GM21786 (cell line): ENCODE results near the gene ASCL2.

Experiments used
- ATAC-seq: cut with Tn5 transposase; IDR thresholded peaks from one replicate; pipeline ENCODE4 v1.9.1; 2021; ENCODE audit not compliant: unreplicated experiment

The ASCL2 gene

DNA sequence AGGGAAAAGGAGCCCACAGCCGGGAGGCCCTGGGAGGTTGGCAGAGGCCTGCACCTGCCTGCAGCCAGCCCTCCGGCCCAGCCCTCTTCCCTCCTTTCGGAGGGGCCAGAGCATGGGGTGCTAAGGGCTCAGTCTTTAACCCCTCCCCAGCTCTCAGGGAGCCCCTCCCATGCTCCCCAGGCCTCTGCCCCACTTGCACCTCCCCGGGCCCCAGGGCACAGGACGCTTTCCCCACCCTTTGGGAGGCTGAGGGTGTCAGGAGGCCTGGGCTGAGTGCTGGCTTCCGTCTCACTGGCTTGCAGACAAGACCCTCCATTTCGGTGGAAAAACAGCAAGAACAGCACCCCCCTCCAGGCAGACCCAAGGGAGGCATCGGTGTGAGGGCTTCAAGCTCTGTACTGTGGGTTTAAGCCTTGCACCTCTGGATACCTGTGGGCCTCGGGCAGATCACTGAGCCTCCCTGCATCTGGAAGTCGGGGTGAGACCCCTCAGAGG lies 7.3 kb downstream of the ASCL2 start:
- no peak for ATAC-seq

DNA sequence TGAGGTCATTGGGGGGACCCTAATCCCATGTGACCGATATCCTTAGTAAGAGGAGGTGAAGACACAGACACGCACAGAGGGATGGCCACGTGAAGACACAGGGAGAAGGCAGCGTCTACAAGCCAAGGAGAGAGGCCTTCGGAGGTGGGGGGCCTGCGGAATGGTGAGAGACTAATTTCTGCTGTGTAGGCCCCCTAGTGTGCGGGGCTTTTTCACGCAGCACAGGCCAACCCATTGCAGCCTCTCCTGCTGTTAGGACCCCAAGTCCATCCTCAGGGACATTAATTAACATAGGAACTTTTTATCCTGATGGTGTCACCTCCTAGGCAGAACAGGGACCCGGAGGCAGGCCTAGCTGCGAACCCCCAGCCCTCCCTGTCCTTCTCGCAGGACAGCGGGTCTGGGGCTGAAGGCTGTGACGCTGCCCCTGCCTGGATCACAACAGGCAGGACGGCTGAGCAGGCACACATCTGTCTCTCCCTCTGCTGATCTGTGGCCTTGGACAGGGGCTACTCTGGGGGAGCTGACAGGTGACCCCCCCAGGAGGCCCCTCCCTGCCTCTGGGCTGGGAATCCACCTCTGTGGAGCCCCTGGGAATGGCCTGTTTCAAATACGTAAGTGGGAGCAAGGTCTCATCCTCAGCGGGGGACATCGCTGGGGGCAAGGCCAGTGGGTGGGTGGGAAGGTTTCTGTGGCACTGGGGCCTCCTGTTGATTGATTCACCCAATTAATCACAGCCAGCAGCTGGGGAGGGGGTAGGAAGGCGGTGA lies 7.9 kb downstream of the ASCL2 start:
- ATAC-seq, result no peak

DNA sequence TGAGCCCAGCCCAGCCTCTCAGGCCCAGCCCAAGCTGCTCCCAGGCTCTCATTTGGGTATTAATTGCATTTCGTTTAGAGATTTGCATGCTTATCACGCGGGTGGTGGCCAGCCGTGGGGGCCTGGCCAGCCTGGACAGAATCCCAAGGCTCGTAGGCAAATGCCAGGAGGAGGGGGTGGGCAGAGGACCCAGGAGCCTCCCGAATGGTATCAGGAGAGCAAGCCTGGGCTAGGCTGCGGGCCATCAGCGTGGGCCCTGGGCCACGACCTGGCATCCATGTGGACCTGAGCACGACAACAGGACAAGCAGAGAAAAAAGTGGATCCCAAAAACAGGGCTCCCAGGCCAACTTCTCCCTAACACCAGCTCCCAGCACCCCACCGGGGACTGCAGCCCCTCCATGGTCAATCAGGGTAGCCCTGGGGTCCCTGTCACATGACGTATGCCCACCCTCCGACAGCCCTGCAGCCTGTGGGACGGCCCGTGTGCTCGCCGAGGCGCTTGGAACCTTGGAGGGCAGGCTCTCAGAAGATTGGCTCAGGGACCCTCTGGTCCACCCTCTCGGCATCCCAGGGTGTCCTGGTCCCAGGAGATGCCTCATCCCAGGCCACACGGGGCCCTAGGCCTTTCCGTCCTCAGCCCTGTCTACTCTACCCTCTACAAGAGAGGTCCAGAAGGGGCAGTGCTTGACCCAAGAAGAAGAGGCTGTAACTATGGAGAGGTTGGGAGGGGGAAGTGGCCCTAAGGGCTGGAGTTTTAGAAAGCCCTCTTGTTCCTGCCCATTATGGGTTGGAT lies 8.8 kb downstream of the ASCL2 start:
- no peak for ATAC-seq

DNA sequence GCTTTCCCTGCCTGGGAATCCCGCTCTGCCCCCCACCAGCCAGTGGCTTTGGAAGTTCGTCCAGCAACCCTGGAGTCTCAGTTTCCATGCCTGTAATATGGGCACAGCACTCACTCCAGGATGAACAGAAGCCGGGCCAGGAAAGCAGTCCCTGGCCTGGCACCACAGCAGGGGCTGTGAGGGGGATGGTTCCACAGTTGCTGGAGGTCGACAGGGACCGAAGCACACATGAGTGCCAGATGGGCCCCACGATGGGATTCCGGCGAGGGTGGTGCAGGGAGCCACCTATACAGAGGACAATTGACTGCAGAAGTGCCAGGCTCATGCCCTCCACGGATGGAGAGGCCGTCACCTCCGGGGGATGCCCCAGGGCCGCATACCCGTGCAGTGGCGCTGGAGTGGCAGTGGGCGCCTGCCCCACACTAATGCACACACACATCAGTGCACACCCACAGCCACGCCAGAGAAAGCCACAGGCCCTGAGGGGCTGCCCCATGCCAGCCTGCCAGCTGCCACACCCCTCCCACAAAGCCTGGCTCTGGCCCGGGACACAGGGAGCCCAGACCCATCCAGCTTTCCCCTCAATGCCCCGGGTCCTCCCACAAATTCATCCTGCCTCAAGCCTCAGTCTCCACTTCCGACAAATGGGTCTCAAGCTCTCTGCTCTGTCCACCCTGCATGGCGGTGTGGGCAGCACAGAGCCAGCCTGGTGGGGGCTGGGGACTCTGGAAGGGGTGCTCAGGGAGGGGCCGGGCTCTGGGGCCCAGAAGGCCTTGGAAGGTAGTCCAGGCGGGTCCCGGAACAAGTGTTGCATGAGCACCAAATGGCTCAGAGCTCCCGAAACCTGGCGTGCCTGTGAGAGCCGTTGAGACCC lies 9.7 kb downstream of the ASCL2 start:
- no peak for ATAC-seq

DNA sequence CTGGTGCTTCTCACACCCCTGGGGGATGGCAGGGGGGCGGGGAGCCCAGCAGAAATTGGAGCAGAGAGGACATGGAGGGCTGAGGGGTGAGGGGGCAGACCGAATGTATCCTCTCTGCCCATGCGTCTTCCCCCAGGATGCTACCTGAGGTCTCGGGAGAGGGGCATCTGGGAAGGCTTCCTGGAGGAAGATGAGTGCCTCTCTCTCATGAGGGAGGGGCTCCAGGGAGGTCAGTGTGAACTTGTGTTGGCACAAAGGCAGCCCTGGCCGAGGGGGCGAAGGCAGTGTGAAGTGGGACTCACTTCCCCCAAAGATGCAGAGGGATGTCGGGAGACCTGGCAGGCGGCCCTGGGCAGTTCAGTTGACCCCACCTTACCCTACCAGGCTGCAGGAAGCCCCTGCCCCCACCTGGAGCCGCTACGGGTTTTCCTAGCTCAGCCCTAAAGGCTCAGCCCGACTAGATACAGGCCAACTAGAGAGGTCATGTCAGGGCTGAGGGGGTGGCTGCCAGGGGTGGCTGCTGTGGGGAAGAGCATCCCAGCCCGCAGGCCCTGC lies 10.4 kb downstream of the ASCL2 start:
- ATAC-seq, result no peak

DNA sequence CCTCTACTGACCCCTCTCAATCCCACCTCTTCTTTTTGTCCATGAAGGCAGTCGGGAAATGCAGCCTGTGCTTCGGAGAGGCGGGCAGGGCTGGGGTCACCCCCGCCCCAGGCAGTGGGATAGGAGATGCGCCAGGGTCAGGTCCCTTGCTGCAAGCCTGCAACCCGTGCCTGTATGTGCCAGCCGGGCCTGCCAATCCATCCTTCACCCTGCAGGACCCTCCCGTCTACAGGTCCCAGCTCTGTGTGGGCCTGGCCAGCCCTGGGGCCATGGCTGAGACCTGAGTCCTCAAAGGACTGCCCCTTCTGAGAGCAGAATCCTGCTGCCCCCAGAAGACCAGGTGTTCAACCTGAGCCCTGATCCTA lies 10.9 kb downstream of the ASCL2 start:
- ATAC-seq, result no peak

DNA sequence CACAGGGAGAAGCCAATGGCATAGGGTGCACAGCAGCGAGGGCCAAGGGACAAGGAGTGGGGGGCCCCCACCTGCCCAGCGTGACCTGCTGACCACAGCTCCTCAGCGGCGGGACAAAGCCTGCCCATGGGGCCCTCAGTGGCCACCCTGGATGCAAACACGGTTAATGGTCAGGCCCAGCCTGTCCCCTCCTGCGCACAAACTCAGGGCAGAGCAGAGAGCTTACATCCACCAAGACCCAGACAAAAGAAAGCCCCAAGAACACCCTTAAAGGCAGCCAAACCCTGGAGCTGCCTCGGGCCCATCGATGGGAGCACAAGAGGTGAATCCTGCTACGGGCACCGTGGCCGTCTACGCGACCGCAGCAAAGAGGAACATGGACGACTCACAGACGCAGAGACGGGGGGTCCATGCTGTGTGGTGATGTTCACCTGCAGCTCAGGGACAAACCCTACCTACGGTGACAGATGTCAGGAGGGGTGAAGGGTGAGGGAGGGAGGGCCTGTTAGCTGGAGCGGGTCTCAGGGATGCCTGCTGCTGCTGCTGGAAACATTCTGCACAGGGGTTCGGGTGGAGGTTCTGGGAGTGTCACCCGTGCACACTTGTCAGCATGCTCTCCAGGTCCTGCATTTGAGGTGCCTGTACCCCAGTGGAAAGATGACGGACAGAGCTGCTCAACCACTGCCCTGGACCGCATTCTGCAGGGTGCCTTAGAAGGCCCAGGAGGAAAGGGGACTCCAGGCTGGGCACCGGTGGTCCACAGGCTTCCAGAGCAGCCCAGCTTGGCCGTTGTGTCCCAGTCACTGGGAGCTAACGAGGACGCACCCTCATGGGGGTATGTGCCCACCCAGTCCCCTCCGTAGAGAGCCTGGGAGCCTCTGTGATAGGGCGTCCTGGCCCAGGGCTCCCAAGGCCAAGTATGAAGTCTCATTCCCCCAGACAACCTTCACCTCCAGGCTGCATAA lies 11.6 kb downstream of the ASCL2 start:
- ATAC-seq, result no peak

DNA sequence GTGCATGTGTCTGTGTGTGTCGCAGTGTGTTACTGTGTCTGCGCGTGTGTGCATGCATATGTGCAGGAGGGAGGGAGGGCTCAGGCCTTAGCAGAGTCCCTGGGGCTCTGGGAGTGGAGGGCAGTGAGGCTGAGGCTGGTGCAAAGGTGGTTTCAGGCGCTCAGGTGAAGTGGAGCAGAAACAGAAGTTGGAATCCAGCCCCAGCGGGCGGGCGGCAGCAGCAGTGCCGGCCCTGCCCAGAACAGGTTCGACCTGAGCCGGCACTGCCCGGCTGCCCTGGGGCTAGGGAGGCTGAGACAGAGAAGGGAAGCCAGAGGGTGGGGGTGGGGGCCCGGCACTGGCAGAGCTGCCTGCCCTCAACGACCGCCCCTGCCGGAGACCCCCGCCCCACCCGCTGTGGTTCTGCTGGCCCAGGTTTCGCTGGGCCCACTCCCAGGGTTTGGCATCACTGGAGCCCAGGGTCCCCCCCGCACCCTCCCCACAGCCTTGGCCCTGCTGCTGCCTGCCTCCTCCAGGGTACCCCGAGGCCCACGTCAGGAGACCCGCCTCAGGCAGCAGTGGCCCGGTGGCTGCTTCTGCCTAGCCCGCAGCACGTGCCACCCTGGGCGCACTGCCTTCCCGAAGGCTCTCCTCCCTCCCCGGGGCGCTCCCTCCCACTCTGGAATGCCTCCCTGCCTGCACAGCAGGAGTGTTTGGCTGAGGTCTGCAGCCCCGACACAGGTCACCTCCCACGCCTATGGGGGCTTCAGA lies 13.3 kb downstream of the ASCL2 start:
- ATAC-seq, result no peak

DNA sequence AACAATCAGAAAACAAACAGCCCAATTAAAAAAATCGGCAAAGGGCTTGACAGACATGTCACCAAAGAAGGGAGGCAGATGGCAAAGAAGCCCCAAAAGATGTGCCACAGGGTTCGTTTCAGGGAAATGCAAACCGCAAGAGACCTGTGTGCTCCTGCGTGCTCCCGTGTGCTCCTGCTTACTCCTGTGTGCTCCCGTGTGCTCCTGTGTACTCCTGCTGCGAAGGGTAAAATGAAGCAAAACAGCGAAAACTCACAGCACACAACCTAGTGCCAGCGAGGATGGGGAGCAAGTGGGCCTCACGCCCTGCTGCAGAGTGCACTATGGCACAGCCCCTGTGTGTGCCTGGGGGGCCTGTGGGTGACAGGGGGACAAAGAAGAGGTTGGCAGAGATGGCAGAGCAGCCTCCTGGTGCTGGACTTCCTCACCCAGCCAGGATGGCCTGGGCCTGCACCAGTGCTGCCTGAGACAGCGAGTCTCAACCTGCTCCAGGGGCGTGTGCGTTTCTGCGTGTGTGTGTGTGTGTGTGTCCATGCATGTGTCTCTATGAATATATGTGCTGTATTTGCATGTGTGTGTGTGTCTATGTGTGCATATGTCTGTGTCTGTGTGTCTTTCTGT lies 14.0 kb downstream of the ASCL2 start:
- no peak for ATAC-seq

DNA sequence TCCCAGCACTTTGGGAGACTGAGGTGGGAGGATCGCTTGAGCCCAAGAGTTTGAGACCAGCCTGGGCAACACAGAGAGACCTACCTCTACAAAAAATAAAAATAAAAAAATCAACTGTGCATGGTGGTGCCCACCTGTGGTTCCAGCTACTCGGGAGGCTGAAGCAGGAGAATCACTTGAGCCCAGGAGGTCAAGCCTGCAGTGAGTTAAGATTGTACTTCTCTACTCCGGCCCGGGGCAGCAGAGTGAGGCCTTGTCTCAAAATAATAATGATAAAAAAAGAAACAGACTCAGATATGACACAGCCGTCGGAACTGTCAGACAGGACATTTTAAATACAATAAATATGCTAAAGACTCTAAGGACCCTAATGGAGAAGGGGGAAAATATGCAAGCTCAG lies 18.4 kb downstream of the ASCL2 start:
- ATAC-seq, result no peak

DNA sequence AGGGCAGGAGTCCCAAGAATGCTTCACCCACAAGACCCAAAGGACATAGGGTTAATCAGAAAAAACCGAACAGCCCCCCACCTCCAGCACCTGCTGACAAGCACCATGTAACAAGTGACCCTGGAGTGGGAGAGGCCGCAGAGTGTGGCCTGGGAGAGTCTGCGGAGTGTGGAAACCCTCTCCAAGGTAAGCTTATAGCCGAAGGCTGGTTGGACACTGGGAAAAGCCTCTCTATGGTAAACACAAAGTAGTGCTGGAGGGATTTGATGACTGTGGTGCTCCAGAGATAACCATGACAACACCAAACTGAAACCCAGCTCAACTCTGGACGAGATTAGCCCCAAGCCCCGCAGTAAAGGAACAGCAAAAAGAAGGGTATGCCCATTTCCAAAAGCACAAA lies 19.2 kb downstream of the ASCL2 start:
- ATAC-seq, result no peak

DNA sequence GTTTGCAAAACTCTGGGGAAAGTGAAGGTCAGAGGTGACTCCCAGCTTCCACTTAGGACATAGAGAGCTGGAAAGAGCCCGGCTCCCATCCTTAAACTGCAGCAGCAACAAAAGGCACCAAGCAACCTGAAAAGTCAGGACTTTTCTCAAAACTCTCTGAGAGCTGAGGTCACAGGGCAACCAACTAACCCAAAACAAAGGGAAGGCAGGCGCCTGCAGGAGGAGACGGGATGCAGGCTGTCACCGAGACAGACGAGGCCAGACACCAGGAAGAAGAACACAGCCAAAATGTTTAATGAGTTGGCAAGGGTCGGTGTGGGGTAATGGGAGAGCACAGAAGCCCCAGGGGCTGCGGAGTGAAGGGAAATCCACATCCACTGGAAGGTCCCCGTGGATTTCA lies 19.9 kb downstream of the ASCL2 start:
- no peak for ATAC-seq

DNA sequence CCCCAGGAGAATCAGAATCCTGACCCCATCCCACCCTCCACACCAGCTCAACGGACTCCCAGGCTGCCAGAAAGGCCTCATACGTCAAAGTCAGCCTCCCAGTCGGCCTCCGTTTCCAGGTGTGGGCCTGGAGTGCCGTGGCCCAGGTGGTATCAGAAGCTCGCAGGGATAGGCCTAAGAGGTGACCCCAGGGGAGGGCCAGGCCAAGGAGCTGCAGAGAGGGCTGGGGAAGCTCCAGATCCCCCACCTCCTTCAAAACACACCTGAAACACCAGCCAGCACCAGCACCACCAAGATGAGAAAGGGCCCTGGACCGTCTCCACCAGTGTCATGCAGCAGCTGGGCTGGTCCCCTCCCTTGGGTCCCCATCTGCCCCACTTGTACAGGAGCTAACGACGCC lies 20.3 kb downstream of the ASCL2 start:
- no peak for ATAC-seq

DNA sequence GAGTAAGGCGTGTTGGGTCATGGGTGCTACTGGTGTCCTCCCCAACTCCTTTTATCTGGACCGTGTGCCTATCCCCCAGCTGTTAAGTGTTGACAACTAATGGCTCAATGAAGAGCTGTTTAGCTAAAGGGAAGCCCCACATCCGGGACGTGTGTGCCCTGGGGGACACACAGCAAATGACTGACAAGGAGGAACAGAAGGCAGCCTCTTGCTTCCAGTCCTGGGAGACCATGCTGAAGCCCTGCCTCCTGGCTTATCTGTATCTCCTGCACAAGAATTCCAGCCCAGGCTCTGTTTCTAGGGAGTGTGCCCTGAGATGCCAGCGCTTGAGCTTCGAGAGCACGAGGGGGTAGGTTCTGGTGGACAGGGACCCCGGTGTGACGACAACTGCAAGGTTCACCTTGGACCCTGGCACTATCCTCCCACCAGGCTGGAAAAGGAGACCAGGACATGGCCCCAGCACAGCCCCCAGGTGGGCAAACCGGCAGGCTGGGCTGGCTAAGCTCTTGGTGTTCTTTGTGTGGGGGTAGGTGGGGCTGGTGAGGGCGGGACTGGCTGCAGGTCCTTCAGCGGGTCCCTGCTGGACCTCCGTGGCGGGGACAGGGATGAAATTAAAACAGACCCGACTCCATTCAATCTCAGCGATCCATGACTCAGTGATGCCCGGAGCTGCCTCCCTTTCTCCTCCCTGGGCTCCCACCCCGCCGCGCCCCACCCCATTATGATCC lies 21.0 kb downstream of the ASCL2 start:
- no peak for ATAC-seq

DNA sequence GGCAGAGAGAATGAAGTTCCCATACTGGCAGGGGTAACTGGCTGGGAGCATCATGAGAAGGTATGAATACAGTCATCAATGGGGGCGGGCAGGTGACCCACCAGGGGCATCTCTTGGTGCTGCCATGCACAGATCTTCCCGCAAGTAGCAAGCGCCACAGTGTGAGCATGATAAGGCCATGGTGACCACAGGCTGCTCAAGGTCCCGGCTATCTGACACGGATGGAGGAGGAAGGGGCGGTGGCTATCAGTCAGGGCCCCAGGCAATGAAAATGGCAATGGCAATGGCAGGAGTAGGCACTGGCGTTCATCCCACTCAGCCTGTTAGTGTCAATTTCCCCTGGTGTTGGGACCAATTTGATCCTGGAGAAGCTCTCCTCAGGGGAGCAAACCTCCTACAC lies 21.6 kb downstream of the ASCL2 start:
- ATAC-seq, result no peak

DNA sequence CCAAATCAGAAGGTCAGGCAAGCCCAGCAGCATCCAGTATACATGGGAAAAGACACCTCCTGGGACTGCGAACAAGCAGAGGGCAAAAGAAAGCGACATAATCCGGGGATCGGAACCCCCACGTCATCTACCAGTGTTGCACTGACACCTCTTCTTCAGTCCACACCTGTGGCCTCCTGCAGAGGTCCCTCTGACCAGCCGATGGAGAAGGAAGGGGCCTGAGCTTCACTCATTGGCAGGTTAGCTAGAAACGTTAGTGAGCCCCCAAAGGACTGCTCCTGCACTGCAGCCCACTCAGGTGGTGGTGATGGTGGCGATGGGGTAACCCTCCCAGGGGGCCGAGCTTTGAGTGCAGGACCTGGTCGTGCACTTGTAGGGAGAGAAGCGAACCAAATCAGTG lies 22.1 kb downstream of the ASCL2 start:
- ATAC-seq, result no peak

DNA sequence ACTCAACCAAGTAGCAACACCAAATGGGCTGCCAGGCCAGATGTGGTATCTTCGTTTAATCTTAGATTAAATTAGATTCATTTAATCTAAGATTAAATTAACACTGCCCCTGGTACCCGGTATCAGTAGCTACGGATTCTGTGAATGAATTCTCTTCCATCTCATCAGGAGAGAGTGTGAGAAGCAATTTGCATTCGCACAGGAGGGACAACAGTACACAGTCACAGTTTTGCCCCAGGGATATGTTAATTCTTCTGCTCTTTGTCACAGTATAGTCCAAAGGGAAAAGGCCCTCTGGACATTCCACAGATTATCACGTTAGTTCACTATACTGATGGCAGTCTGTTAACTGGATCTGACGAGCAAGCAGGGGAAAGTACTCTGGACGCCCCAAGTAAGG lies 22.9 kb downstream of the ASCL2 start:
- no peak for ATAC-seq

DNA sequence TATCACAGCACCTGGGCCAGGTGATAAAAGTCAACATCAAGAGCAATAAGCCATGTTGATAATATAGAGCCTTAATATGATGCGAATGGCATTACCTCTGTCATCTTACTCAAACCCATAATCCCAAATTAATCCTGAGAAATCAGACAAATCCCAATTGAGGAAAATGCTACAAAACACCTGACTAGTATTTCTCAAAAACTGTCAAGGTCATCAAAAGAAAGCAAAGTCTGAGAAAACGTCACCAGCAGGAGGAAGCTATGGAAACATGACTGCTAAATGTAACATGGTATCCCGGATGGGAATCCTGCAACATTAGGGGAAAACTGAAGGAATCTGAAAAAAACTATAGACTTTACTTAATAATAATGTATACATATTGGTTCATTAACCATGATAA lies 29.6 kb downstream of the ASCL2 start:
- ATAC-seq, result no peak
